ENCODE results near the gene RCAN2. TPM values are rescaled to one million over a fixed set of nuclear protein-coding genes. Genes with fewer than 3 reads are reported as not detected.
"Not testable (repeated sequence)": the region's sequence is repeated elsewhere in the genome, so short reads cannot be mapped to it uniquely, and the experiment has no call there.

Gene RCAN2
- total RNA-seq, 1 experiment from 2014 or later = not detected

DNA sequence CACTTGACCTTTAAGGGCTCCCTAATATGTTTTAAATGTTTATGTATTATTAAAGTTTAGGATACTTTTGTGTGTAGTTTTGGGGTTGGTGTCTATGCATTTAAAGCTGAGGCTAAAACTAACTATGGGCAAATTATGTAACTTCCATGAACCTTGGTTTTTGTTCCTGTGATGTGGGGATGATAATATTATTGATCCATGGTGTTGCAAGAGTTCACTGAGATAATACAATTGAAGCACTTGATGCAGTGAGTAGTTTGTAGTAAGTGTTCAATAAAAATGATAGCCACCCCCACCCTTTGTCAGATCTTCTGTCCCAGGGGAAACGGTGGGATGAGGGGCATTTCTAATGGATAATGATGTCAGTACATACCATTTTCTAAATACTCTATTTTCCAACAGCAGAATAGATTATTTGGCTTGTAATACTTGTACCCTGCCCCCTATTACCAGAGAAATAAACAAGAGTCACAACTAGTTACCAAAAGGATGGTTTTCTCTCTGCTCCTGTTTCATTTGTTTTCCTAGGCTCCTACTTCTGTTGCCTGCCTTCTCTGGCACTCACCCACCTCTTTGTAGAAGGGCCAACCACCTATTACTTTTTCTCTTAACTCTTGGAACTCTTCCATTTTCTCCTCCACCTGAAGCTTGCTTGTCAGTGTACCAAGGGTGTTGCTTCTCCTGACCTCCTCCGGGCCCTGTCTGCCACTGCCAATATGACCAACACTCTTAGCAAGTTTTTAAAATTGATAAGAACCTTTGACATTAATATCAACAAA is 97.9 kb downstream of the RCAN2 start:
- CTCF ChIA-PET = no interaction called here
- H3K4me1 Mint-ChIP-seq (ENCODE audit: low read depth, unreplicated experiment) = no peaks in the 10 kb centered on the region
- no peaks in the 10 kb centered on the region for H3K4me1 ChIP-seq
- intact Hi-C loops (cut with micrococcal nuclease; ENCODE audit: unreplicated experiment) = no loop called here
- H3K36me3 ChIP-seq (ENCODE audit: control insufficient read depth, insufficient read depth, low read length) = no peaks in the 10 kb centered on the region
- H3K36me3 Mint-ChIP-seq (ENCODE audit: insufficient read depth, unreplicated experiment) = no peaks in the 10 kb centered on the region
- no peaks in the 10 kb centered on the region for H3K9me3 ChIP-seq
- POLR2A ChIA-PET = no interaction called here
- no peak overlapping the region for H3K27ac Mint-ChIP-seq (ENCODE audit: unreplicated experiment)
- H3K27me3 Mint-ChIP-seq (ENCODE audit: insufficient read depth, unreplicated experiment) = peaks cover 6% of the 10 kb centered on the region
- no peak overlapping the region for H3K4me3 ChIP-seq (ENCODE audit: low read depth, low read length)
- H3K9me3 Mint-ChIP-seq (ENCODE audit: unreplicated experiment) = no peaks in the 10 kb centered on the region
- no peak overlapping the region for H3K4me3 Mint-ChIP-seq (ENCODE audit: unreplicated experiment)
- DNase-seq = no peak
- no TSS peak for BruUV-seq (replicated peaks)
- TF ChIP-seq, protein P1, sequence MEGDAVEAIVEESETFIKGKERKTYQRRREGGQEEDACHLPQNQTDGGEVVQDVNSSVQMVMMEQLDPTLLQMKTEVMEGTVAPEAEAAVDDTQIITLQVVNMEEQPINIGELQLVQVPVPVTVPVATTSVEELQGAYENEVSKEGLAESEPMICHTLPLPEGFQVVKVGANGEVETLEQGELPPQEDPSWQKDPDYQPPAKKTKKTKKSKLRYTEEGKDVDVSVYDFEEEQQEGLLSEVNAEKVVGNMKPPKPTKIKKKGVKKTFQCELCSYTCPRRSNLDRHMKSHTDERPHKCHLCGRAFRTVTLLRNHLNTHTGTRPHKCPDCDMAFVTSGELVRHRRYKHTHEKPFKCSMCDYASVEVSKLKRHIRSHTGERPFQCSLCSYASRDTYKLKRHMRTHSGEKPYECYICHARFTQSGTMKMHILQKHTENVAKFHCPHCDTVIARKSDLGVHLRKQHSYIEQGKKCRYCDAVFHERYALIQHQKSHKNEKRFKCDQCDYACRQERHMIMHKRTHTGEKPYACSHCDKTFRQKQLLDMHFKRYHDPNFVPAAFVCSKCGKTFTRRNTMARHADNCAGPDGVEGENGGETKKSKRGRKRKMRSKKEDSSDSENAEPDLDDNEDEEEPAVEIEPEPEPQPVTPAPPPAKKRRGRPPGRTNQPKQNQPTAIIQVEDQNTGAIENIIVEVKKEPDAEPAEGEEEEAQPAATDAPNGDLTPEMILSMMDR (IDR thresholded peaks at IDR 0.05; ENCODE audit: insufficient read depth in 1 of 2, low read depth in 1 of 2, low read length in 1 of 2, severe bottlenecking in 1 of 2, unreplicated experiment in 1 of 2) = no peak
- no peaks in the 10 kb centered on the region for H3K27me3 ChIP-seq (replicated peaks; ENCODE audit: control insufficient read depth, insufficient read depth, low read length)

DNA sequence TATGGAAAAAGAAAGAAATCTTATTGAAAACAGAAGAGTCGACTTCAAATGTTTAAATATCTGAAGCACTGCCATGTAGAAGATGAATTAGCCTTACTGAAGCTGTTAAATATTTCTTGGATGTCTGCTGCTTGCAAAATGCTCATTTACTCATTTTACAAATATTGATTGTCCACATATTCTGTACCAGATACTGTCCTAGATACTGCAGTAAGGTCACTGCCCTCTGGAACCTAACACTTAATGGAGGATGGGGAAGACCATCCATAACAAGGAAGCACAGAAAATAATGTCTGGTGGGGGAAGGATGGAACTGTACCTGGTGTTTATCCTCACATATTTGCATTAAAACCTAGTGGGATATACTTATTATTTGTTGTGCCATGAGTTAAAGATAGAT is 99.0 kb downstream of the RCAN2 start:
- intact Hi-C loops (cut with micrococcal nuclease; ENCODE audit: unreplicated experiment) = no loop called here
- H3K4me3 Mint-ChIP-seq (ENCODE audit: unreplicated experiment) = no peak overlapping the region
- CTCF ChIA-PET = no interaction called here

GRCh38 chr6:46390153-46390876 is 100.9 kb downstream of the RCAN2 start:
- no peaks in the 10 kb centered on the region for H3K27me3 ChIP-seq (replicated peaks; ENCODE audit: control insufficient read depth, insufficient read depth, low read length)
- BruUV-seq (replicated peaks) = no TSS peak
- peaks cover 6% of the 10 kb centered on the region for H3K27me3 Mint-ChIP-seq (ENCODE audit: insufficient read depth, unreplicated experiment)
- H3K9me3 ChIP-seq = no peaks in the 10 kb centered on the region
- ChIA-PET CTCF (no interaction called here), POLR2A (no interaction called here)
- intact Hi-C loops (cut with micrococcal nuclease; ENCODE audit: unreplicated experiment) = no loop called here
- H3K36me3 Mint-ChIP-seq (ENCODE audit: insufficient read depth, unreplicated experiment) = no peaks in the 10 kb centered on the region
- H3K27ac Mint-ChIP-seq (ENCODE audit: unreplicated experiment) = no peak overlapping the region
- no peaks in the 10 kb centered on the region for H3K4me1 ChIP-seq
- TF ChIP-seq, protein P1 (IDR thresholded peaks at IDR 0.05; ENCODE audit: insufficient read depth in 1 of 2, low read depth in 1 of 2, low read length in 1 of 2, severe bottlenecking in 1 of 2, unreplicated experiment in 1 of 2) = no peak
- no peak for DNase-seq
- no peaks in the 10 kb centered on the region for H3K4me1 Mint-ChIP-seq (ENCODE audit: low read depth, unreplicated experiment)
- H3K4me3 ChIP-seq (ENCODE audit: low read depth, low read length) = no peak overlapping the region
- no peak overlapping the region for H3K4me3 Mint-ChIP-seq (ENCODE audit: unreplicated experiment)
- H3K36me3 ChIP-seq (ENCODE audit: control insufficient read depth, insufficient read depth, low read length) = no peaks in the 10 kb centered on the region
- H3K9me3 Mint-ChIP-seq (ENCODE audit: unreplicated experiment) = no peaks in the 10 kb centered on the region

More for the DNA sequence above, 99.0 kb downstream of the RCAN2 start:
- H3K9me3 Mint-ChIP-seq (ENCODE audit: unreplicated experiment) = no peaks in the 10 kb centered on the region
- H3K36me3 Mint-ChIP-seq (ENCODE audit: insufficient read depth, unreplicated experiment) = no peaks in the 10 kb centered on the region
- Histone ChIP-seq H3K9me3 (no peaks in the 10 kb centered on the region), H3K36me3 (ENCODE audit: control insufficient read depth, insufficient read depth, low read length) (no peaks in the 10 kb centered on the region), H3K4me3 (ENCODE audit: low read depth, low read length) (no peak overlapping the region), H3K4me1 (no peaks in the 10 kb centered on the region), H3K27me3 (replicated peaks; ENCODE audit: control insufficient read depth, insufficient read depth, low read length) (no peaks in the 10 kb centered on the region)
- DNase-seq = no peak
- H3K4me1 Mint-ChIP-seq (ENCODE audit: low read depth, unreplicated experiment) = no peaks in the 10 kb centered on the region
- H3K27me3 Mint-ChIP-seq (ENCODE audit: insufficient read depth, unreplicated experiment) = peaks cover 6% of the 10 kb centered on the region
- POLR2A ChIA-PET = no interaction called here
- BruUV-seq (replicated peaks) = no TSS peak
- TF ChIP-seq, protein P1 (IDR thresholded peaks at IDR 0.05; ENCODE audit: insufficient read depth in 1 of 2, low read depth in 1 of 2, low read length in 1 of 2, severe bottlenecking in 1 of 2, unreplicated experiment in 1 of 2) = no peak
- H3K27ac Mint-ChIP-seq (ENCODE audit: unreplicated experiment) = no peak overlapping the region

DNA sequence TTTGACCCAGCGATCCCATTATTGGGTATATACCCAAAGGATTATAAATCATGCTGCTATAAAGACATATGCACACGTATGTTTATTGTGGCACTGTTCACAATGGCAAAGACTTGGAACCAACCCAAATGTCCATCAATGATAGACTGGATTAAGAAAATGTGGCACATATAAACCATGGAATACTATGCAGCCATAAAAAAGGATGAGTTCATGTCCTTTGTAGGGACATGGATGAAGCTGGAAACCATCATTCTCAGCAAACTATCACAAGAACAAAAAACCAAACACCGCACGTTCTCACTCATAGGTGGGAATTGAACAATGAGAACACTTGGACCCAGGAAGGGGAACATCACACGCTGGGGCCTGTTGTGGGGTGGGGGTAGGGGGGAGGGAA is 103.5 kb downstream of the RCAN2 start:
- POLR2A ChIA-PET, CTCF ChIA-PET: not testable (repeated sequence)

More for the DNA sequence above, 103.5 kb downstream of the RCAN2 start:
- H3K4me3 Mint-ChIP-seq (ENCODE audit: unreplicated experiment); H3K27me3 ChIP-seq (replicated peaks; ENCODE audit: control insufficient read depth, insufficient read depth, low read length); H3K27ac Mint-ChIP-seq (ENCODE audit: unreplicated experiment); intact Hi-C loops (cut with micrococcal nuclease; ENCODE audit: unreplicated experiment); BruUV-seq (replicated peaks); H3K36me3 ChIP-seq (ENCODE audit: control insufficient read depth, insufficient read depth, low read length); H3K4me1 Mint-ChIP-seq (ENCODE audit: low read depth, unreplicated experiment); H3K36me3 Mint-ChIP-seq (ENCODE audit: insufficient read depth, unreplicated experiment); DNase-seq; H3K9me3 Mint-ChIP-seq (ENCODE audit: unreplicated experiment); H3K9me3 ChIP-seq; H3K27me3 Mint-ChIP-seq (ENCODE audit: insufficient read depth, unreplicated experiment); H3K4me1 ChIP-seq; H3K4me3 ChIP-seq (ENCODE audit: low read depth, low read length): not testable (repeated sequence)

Data from Caco-2 (cell line).